A549 (cell line): ENCODE results near the gene VWA5B2.

Experiments used
- CTCF ChIP-seq: fragments of >200 bp; sonication (Bioruptor Twin); formaldehyde crosslinking; IDR thresholded peaks from 3 replicates; pipeline ENCODE4 v1.5.1; 2016
- POLR2A ChIP-seq: IDR thresholded peaks from 2 replicates; pipeline ENCODE4 v1.6.1; 2012; ENCODE audit warnings: mild to moderate bottlenecking, low read length
- RAD21 ChIP-seq, 2 experiments: fragments of >200 bp in 1 of 2; sonication (Bioruptor Twin) in 1 of 2; formaldehyde crosslinking in 1 of 2; IDR thresholded peaks in 1 of 2; conservative IDR thresholded peaks in 1 of 2; 2 replicates in 1 of 2; 3 replicates in 1 of 2; pipeline ENCODE4 v1.6.1; 2012 to 2018; ENCODE audit warnings: inconsistent platforms in 1 of 2
- RNF2 ChIP-seq: fragments of 200-600 bp; sonication (generic); IDR thresholded peaks from 2 replicates; pipeline ENCODE4 v1.6.1; 2016; ENCODE audit warnings: low read depth, mild to moderate bottlenecking, antibody characterized with exemption, moderate library complexity, borderline replicate concordance
- TP53 ChIP-seq: fragments of 250-450 bp; sonication (Bioruptor Pico); IDR thresholded peaks from 2 replicates; pipeline ENCODE4 v1.5.0; 2021; ENCODE audit warnings: mild to moderate bottlenecking, moderate library complexity
- ZFP36 ChIP-seq: fragments of 450-650 bp; IDR thresholded peaks from 2 replicates; pipeline ENCODE4 v1.6.1; 2014; ENCODE audit warnings: borderline replicate concordance; ENCODE audit not compliant: partially characterized antibody
- ZSCAN20 ChIP-seq: fragments of 250-450 bp; sonication (Bioruptor Pico); IDR thresholded peaks from 2 replicates; pipeline ENCODE4 v1.8.0; 2022; ENCODE audit warnings: mild to moderate bottlenecking, moderate library complexity

GRCh38 chr3:184240384-184241140 is 11.2 kb downstream of the VWA5B2 start:
- TF ChIP-seq CTCF, result no peak
- TF ChIP-seq ZFP36, result no peak
- no peak for TF ChIP-seq TP53 (CRISPR knock-in tag)
- no peak for TF ChIP-seq RNF2
- TF ChIP-seq POLR2A, result no peak
- TF ChIP-seq ZSCAN20 (CRISPR knock-in tag), result no peak
- no peak for TF ChIP-seq RAD21 (conservative IDR thresholded peaks at IDR 0.05 in 1 of 2, IDR thresholded peaks at IDR 0.05 in 1 of 2)
